Activated CD4-positive, alpha-beta T cell treated with anti-CD3 and anti-CD28 coated beads, Interleukin-2, amount 50 U/mL, for 48 hours (primary cell): ENCODE results near the gene XYLT1.

Experiments used
- DNase-seq, 2 experiments: peaks; one replicate each; pipeline ENCODE4 v3.0.0-alpha.2; 2020

Gene XYLT1

DNA sequence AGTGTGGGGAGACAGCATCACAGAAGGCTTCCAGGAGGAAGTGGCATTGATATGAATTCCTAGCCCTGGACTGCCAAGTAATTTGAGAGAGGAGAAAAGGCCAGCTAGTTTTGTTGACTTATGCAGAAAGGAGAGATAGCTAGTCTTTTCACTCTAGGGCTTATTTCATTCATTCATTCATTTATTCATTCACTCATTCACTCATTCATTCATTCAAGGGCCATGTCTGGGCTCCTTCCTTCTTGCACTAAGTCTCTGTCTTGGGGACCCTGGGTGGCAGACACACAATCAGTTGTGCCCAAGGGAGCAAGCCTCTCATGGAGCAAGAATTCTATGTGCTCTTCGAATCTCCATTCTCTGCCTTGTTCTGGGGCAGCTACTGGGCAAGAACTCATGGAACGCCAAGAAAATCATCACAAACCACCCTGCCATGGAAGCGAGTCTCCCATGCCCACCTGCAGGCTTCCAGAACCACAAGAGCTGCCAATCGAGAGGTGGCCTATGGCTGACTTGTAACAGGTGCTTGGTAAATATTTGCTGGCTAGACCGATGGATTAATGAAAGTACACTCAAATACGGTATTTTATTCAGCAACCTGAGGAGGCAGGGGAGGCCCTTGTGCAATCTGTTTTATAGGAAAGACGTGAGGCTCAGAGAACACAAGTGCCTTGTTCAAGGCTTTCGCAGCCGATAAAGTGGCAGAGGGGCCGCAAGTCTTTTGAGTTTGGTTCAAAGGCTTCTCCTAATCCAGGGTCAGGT lies 223.6 kb downstream of the XYLT1 start:
- DNase-seq = no peak

DNA sequence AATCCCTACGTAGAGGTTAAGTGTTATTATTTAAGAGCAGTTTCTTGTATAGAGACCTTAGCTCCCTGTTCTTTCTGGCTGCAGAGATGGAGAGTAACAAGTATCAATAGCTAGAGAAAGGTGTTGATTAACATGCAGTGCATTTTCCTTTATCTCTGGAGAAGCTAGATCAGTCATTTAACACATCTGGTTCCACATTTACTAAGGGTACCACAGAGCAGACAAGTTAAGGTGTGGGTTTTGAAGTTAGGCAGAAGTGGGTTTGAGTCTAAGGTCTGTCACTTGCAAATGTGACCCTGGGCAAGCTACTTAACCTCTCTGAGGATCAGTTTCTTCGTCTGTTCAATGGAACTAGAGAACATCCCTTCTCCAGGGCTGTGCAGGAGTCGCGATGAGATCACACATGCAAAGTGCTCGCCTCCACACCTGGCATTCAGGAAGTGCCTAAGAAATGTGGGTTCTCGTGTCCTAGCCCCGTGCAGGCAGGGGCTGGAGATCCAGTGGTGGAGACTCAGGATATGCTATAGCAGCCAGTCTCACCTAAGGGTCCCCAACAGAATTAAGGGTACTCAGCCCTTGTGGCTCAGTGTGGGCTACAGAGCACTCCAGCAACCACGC lies 224.4 kb downstream of the XYLT1 start:
- no peak for DNase-seq

- DNase-seq = no peak
Measured at GRCh38 chr16:17245776-17246175, 225.0 kb downstream of the XYLT1 start.

GRCh38 chr16:17244872-17245551 lies 225.7 kb downstream of the XYLT1 start:
- no peak for DNase-seq

GRCh38 chr16:17241264-17241835 lies 229.4 kb downstream of the XYLT1 start:
- no peak for DNase-seq

- DNase-seq = peak in 1 of 2 experiments; percentile 27
Measured at GRCh38 chr16:17238285-17239028, 232.3 kb downstream of the XYLT1 start.

DNA sequence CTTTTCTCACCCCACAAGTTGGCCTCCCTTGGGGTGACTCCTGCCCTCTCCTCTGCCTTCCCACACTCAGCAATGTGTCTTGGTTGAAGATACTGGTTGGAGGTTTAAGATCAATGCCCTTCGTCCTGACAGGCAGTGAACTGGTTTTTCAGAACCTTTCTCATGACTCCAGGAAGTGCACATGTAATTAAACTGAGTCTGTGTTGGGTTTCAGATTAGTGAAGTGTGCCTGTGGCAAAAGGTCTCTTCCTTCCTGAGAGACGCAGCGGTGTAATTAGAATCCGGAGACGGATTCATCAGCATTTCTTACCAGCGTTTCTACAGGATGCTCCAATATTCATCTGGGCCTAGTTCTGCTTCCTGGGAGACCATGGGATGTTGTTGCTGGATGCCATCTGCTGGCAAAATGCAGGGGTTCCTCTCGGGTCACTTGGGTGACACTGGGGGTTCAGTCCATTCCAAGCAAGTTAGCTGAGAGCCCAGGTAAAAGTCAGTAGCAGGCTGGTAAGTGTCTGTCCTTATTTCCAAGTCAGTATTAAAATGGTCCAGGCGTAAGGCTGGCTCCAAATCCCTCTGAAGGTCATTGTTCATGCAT lies 233.3 kb downstream of the XYLT1 start:
- no peak for DNase-seq

DNA sequence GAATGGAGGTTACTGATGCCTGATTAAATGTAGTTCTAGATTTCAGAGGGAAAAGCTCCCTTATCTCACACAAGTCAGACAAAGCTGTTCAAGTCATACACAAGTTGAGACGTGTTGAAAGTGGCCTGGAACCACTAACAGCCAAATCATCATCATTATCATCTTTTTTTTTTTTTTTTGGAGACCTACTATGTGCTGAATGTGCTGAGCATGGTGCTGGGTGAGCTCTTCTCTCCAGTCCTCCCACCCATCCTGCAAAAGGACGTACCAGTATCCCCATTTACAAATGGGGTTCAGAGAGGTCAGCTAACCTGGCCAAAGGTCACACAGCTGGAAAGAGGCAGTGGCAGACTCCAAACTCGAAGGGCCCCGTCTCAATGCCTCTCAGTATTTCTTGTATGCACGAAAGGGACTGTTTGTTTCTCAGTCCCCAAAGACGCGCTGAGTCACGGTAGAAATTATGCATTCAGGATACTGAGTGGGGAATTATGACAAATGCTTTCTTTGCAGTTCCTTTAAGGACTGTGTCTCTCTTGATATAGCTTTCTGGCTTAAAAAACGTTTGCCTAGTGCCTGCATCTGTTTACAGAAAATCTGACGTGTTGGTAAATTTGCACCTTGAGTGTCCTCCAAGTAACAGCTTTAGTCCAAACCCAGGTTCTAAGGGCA lies 235.5 kb downstream of the XYLT1 start:
- DNase-seq = no peak

GRCh38 chr16:17233318-17234002 lies 237.3 kb downstream of the XYLT1 start:
- DNase-seq = no peak

DNA sequence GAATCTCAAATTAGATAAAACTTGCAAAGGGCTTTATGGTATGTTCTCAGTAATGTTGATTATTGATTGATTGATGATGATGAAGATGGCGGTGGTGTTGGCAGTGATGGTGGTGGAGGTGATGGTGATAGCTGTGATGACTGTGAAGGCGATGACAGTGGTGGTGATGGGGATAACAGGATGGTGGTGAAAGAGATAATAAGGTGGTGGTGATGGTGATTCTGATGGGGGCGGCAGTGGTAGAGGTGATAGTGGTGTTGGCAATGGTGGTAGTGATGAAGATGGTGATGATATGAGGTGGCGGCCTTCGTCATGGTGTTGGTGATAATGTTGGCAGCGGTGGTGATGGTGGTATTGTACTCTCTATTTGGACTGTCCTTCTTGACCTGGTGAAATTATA lies 238.3 kb downstream of the XYLT1 start:
- DNase-seq = no peak

DNA sequence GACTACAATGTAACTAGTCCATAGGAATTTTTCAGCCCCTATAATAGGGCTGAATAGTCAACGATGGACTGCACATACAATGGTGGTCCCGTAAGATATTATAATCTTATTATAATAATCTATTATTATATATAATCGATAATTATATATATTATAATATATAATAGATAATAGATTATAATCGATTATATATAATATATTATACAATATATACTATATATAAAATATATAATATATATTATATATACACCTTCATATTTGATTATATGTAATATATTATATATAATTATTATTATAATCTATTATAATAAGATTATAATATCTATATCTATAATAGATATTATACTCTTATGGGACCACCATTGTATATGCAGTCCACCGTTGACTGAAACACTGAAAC lies 238.8 kb downstream of the XYLT1 start:
- no peak for DNase-seq

DNA sequence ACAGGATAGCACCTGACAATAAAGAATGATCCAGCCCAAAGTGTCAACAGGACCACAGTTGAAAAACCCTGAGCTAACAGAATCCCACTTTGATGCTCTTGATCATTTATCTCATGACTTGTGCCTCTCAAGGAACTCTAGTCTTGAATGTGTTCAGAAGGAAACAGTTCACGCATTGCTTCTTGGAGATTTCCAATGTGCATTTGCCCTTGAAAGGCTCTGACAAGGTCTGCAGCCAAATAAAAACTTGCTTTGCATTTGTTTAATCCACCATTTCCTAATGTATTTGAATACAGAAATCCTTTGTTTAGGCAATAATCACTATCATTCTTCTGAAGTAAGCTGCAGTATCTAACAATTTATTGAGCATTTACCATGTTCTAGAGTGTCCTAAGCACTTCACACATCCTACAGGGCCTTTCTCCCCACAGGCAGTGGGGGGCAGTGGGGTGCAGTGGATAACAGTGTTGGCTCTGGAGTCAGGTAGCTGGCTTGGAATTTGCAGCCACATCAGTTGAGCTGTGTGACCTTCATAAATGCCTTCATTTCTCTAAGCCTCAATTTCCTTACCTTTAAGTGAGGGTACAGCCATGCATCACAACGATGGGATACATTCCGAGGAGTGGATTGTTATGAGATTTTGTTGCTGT lies 239.7 kb downstream of the XYLT1 start:
- no peak for DNase-seq

DNA sequence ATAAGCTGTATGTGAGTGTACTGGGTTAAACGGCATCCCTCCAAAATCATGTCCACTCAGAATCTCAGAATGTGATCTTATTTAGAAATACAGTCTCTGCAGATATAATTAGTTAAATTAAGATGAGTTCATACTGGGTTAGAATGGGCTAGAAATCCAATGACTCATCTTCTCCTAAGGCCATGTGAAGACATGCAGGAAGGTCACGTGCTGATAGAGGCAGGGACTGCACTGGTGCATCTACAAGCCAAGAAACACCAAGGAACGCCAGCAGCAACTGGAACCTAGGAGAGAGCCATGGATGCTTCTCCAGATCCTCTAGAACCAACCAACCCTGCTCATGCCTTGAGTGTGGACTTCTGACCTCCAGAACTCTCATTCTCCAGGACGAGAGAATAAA lies 241.0 kb downstream of the XYLT1 start:
- no peak for DNase-seq

DNA sequence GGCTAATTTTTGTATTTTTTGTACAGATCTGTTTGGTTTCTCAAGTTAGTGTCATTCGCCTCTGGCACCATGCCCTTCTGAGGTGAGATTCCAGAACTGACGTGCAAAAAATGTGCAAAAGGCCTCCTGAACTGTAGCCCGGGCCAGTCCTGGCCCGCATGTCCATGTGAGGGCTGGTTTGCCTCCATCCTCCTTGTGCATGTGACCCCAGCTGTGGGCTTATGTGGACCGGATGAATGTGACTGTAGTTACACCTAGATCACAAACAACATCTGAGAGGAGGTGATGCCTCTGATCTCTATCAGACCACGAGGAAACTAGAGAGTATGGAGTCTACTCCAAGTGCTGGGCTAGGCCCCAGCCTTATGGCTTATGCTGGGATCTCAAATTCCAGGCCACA lies 241.6 kb downstream of the XYLT1 start:
- no peak for DNase-seq

- no peak for DNase-seq
Measured at GRCh38 chr16:17228708-17229055, 242.1 kb downstream of the XYLT1 start.

DNA sequence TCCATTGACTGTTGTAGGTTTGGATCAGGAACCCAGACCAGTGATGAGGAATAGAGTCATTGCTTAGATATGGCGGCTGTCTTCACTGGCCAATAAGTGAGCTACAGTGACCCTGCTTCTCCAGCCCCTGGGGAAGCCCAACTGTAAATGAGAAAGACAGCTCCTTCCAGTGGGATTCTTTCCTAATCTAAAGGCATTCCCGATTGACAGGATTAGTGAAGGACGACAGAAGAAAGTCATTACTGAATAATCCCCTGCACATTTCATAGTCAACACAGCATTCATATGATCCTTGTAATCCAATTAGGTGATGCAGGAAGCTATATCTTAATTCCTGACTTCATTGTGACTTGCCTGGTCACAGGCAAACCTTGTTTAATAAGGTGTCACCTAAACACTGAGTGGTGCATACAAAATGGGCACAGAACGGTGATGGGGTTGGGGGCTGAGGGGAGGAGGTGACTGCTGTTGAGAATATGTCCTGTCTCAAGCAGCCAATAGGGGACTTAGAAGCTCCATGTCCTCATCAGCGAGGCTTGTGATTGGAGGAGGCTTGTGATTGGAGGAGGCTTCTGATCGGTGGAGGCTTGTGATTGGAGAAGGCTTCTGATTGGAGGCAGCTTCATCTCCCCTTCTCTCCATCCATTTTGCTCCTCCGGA lies 242.6 kb downstream of the XYLT1 start:
- DNase-seq = no peak

- DNase-seq = no peak
Measured at GRCh38 chr16:17227278-17227677, 243.5 kb downstream of the XYLT1 start.

DNA sequence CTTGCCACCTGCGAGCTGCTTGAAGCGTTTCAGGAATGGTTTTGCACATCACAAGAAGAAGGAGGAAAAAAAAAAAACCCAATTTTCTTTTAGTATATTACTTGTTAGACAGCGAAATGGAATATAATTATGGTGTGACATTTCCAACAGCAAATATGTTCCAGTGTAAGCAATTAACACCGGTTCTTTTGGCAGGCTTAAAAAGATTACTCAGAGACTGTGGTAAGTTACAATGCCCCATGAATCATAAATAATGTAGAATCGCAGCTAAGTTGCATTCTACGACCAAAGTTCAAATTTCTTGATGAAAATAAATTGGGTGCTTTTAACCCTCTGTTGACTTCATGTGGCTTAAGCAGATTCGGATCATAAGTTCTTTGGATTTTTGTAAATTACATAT lies 245.2 kb downstream of the XYLT1 start:
- no peak for DNase-seq

DNA sequence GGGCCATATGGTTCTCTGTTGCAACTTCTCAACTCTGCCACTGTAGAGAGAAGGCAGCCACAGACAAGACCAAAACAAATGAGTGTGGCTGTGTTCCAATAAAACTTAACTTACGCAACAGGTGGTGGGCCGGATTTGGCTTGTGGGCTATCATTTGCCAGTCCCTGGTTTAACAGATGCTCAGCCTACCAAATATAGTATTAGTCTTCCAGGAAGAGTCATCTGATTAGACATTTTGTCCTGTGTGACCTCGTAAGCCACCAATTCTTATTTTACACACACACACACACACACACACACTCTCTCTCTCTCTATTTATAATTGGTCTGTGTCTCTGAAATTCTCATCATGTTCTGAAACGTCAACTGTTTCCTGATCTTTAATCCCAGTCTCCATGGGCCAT lies 245.9 kb downstream of the XYLT1 start:
- DNase-seq = no peak

GRCh38 chr16:17224350-17224749 lies 246.4 kb downstream of the XYLT1 start:
- no peak for DNase-seq

DNA sequence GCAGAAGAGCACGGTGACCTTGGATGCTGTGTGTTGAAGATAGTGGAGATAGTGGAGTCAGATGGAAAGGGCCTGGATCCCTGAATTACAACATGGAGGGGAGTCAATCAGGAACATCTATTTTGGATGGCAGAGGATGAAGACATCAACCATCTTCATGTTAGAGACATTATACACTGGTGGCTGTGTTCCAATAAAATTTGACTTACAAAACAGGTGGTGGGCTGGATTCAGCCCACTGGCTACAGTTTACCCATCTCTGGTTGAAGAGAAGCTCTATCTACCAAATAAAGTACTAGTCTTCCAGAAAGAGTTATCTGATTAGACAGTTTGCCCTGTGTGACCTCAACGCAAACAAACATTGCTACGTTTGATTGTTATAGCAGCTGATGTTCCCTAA lies 247.2 kb downstream of the XYLT1 start:
- no peak for DNase-seq
